Measurements from ENCODE around the gene PRSS8. TPM values are rescaled to one million over a fixed set of nuclear protein-coding genes. Genes with fewer than 3 reads are reported as not detected.

The PRSS8 gene
- polyA plus RNA-seq, 3 donors: 0.15 TPM; not detected in 2

GRCh38 chr16:31107465-31107867, 28.1 kb downstream of the PRSS8 start:
- no peak for DNase-seq
- Histone ChIP-seq H3K36me3 (replicated peaks in 1 of 2; ENCODE audit: control insufficient read depth in 1 of 2, insufficient read depth in 2 of 2, low read length in 2 of 2) (peaks cover 32 to 33% of the 10 kb centered on the region in 2 donors), H3K27me3 (ENCODE audit: control insufficient read depth in 2 of 2, insufficient read depth in 2 of 2, low read length in 2 of 2) (no peaks in the 10 kb centered on the region), H3K79me2 (ENCODE audit: insufficient read depth, low read length) (peaks cover 37% of the 10 kb centered on the region), H3K9ac (ENCODE audit: insufficient read depth, low read length, poor library complexity, severe bottlenecking) (no peak overlapping the region), H4K20me1 (ENCODE audit: insufficient read depth, low read length) (peaks cover 8% of the 10 kb centered on the region), H3K4me1 (ENCODE audit: control insufficient read depth in 1 of 2, insufficient read depth in 2 of 2, low read length in 2 of 2) (peaks cover 37 to 50% of the 10 kb centered on the region in 2 donors), H2AFZ (ENCODE audit: insufficient read depth, low read depth, low read length, poor library complexity, severe bottlenecking) (no peak overlapping the region), H3K4me3 (replicated peaks in 1 of 3; ENCODE audit: low read depth in 2 of 3, low read length in 3 of 3) (no peak overlapping the region), H3K9me3 (replicated peaks in 1 of 2; ENCODE audit: control insufficient read depth in 1 of 2, insufficient read depth in 1 of 2, low read length in 2 of 2) (no peaks in the 10 kb centered on the region), H3K4me2 (replicated peaks; ENCODE audit: extremely low read depth, low read length, poor library complexity, severe bottlenecking) (no peak overlapping the region), H3K27ac (ENCODE audit: low read depth in 1 of 2, low read length in 2 of 2) (no peak overlapping the region)
- Mint-ChIP-seq H3K4me3 (no peak overlapping the region), H3K27ac (peak overlapping the region in 3 of 7 donors; percentile 25 to 90 (median 77)), H3K27me3 (ENCODE audit: low read depth in 3 of 3) (peaks cover 0 to 2% (median 0%) of the 10 kb centered on the region in 3 donors), H3K4me1 (peaks cover 34% of the 10 kb centered on the region), H3K9me3 (no peaks in the 10 kb centered on the region), H3K36me3 (peaks cover 32% of the 10 kb centered on the region in 2 donors)
- intact Hi-C loops (cut with micrococcal nuclease): loop anchor here in 1 of 2 donors (2.0 kb wide), 1 partner anchor 35 kb away; no protein-coding TSS in a partner anchor
- WGBS (ENCODE audit: insufficient coverage): 90% methylated on average over 5 of the region's 6 CpGs
- TF ChIP-seq CTCF (IDR thresholded peaks at IDR 0.05): no peak

- Histone ChIP-seq H3K27ac (ENCODE audit: low read depth in 1 of 2, low read length in 2 of 2) (no peak overlapping the region), H4K20me1 (ENCODE audit: insufficient read depth, low read length) (peaks cover 8% of the 10 kb centered on the region), H3K4me1 (ENCODE audit: control insufficient read depth in 1 of 2, insufficient read depth in 2 of 2, low read length in 2 of 2) (peaks cover 30 to 43% of the 10 kb centered on the region in 2 donors), H3K9me3 (replicated peaks in 1 of 2; ENCODE audit: control insufficient read depth in 1 of 2, insufficient read depth in 1 of 2, low read length in 2 of 2) (no peaks in the 10 kb centered on the region), H3K79me2 (ENCODE audit: insufficient read depth, low read length) (peaks cover 37% of the 10 kb centered on the region), H3K27me3 (ENCODE audit: control insufficient read depth in 2 of 2, insufficient read depth in 2 of 2, low read length in 2 of 2) (no peaks in the 10 kb centered on the region), H3K9ac (ENCODE audit: insufficient read depth, low read length, poor library complexity, severe bottlenecking) (no peak overlapping the region), H3K4me2 (replicated peaks; ENCODE audit: extremely low read depth, low read length, poor library complexity, severe bottlenecking) (no peak overlapping the region), H3K36me3 (replicated peaks in 1 of 2; ENCODE audit: control insufficient read depth in 1 of 2, insufficient read depth in 2 of 2, low read length in 2 of 2) (peaks cover 25 to 26% of the 10 kb centered on the region in 2 donors), H3K4me3 (replicated peaks in 1 of 3; ENCODE audit: low read depth in 2 of 3, low read length in 3 of 3) (no peak overlapping the region), H2AFZ (ENCODE audit: insufficient read depth, low read depth, low read length, poor library complexity, severe bottlenecking) (no peak overlapping the region)
- H3K27ac Mint-ChIP-seq: peak overlapping the region in 2 of 7 donors; percentile 77 to 90
- H3K9me3 Mint-ChIP-seq: no peaks in the 10 kb centered on the region
- peaks cover 0 to 2% (median 0%) of the 10 kb centered on the region in 3 donors for H3K27me3 Mint-ChIP-seq (ENCODE audit: low read depth in 3 of 3)
- H3K4me3 Mint-ChIP-seq: no peak overlapping the region
- no peak for TF ChIP-seq CTCF (IDR thresholded peaks at IDR 0.05)
- intact Hi-C loops (cut with micrococcal nuclease): loop anchor here in 1 of 2 donors (2.0 kb wide), 1 partner anchor 36 kb away; no protein-coding TSS in a partner anchor
- WGBS (ENCODE audit: insufficient coverage): 96% methylated on average over 19 of the region's 28 CpGs
- DNase-seq: no peak
- H3K36me3 Mint-ChIP-seq: peaks cover 25% of the 10 kb centered on the region in 2 donors
- H3K4me1 Mint-ChIP-seq: peaks cover 29% of the 10 kb centered on the region
Measured at GRCh38 chr16:31106509-31107464, 28.7 kb downstream of the PRSS8 start.
